ENCODE results near the gene FAM222A. TPM values are rescaled to one million over a fixed set of nuclear protein-coding genes. Genes with fewer than 3 reads are reported as not detected.

The FAM222A gene
- polyA plus RNA-seq, 3 donors: 0.09 TPM; not detected in 2

- 97% methylated on average over 8 of the region's 16 CpGs for WGBS (ENCODE audit: insufficient coverage)
- DNase-seq: no peak
- no peak for TF ChIP-seq CTCF (IDR thresholded peaks at IDR 0.05)
- H3K4me3 Mint-ChIP-seq: no peak overlapping the region
- H3K27ac Mint-ChIP-seq: peak overlapping the region in 1 of 7 donors; percentile 53
- Histone ChIP-seq H2AFZ (ENCODE audit: insufficient read depth, low read depth, low read length, poor library complexity, severe bottlenecking) (no peak overlapping the region), H3K36me3 (replicated peaks in 1 of 2; ENCODE audit: control insufficient read depth in 1 of 2, insufficient read depth in 2 of 2, low read length in 2 of 2) (no peaks in the 10 kb centered on the region), H3K9me3 (replicated peaks in 1 of 2; ENCODE audit: control insufficient read depth in 1 of 2, insufficient read depth in 1 of 2, low read length in 2 of 2) (no peaks in the 10 kb centered on the region), H4K20me1 (ENCODE audit: insufficient read depth, low read length) (no peaks in the 10 kb centered on the region), H3K27ac (ENCODE audit: low read depth in 1 of 2, low read length in 2 of 2) (no peak overlapping the region), H3K27me3 (ENCODE audit: control insufficient read depth in 2 of 2, insufficient read depth in 2 of 2, low read length in 2 of 2) (no peaks in the 10 kb centered on the region), H3K79me2 (ENCODE audit: insufficient read depth, low read length) (no peaks in the 10 kb centered on the region), H3K4me1 (ENCODE audit: control insufficient read depth in 1 of 2, insufficient read depth in 2 of 2, low read length in 2 of 2) (no peaks in the 10 kb centered on the region), H3K4me3 (replicated peaks in 1 of 3; ENCODE audit: low read depth in 2 of 3, low read length in 3 of 3) (no peak overlapping the region), H3K4me2 (replicated peaks; ENCODE audit: extremely low read depth, low read length, poor library complexity, severe bottlenecking) (no peak overlapping the region), H3K9ac (ENCODE audit: insufficient read depth, low read length, poor library complexity, severe bottlenecking) (no peak overlapping the region)
- H3K9me3 Mint-ChIP-seq: peaks cover 0 to 3% (median 0%) of the 10 kb centered on the region in 7 donors
- peaks cover 2 to 6% (median 5%) of the 10 kb centered on the region in 3 donors for H3K27me3 Mint-ChIP-seq (ENCODE audit: low read depth in 3 of 3)
- no peaks in the 10 kb centered on the region for H3K36me3 Mint-ChIP-seq
- H3K4me1 Mint-ChIP-seq: peaks cover 7% of the 10 kb centered on the region
- intact Hi-C loops (cut with micrococcal nuclease): no loop called here
Measured at GRCh38 chr12:109770104-109770860, 56.7 kb downstream of the FAM222A start.

GRCh38 chr12:109770861-109771670, 57.4 kb downstream of the FAM222A start:
- 96% methylated on average over 10 of the region's 17 CpGs for WGBS (ENCODE audit: insufficient coverage)
- intact Hi-C loops (cut with micrococcal nuclease): no loop called here

More at GRCh38 chr12:109770861-109771670, 57.4 kb downstream of the FAM222A start:
- Mint-ChIP-seq H3K4me1 (peaks cover 7% of the 10 kb centered on the region), H3K4me3 (no peak overlapping the region), H3K9me3 (peaks cover 0 to 3% (median 0%) of the 10 kb centered on the region in 7 donors), H3K27ac (no peak overlapping the region), H3K36me3 (no peaks in the 10 kb centered on the region), H3K27me3 (ENCODE audit: low read depth in 3 of 3) (peaks cover 0 to 6% (median 3%) of the 10 kb centered on the region in 3 donors)
- no peaks in the 10 kb centered on the region for H3K36me3 ChIP-seq (replicated peaks in 1 of 2; ENCODE audit: control insufficient read depth in 1 of 2, insufficient read depth in 2 of 2, low read length in 2 of 2)
- DNase-seq: no peak
- H3K9me3 ChIP-seq (replicated peaks in 1 of 2; ENCODE audit: control insufficient read depth in 1 of 2, insufficient read depth in 1 of 2, low read length in 2 of 2): no peaks in the 10 kb centered on the region
- H3K27ac ChIP-seq (ENCODE audit: low read depth in 1 of 2, low read length in 2 of 2): no peak overlapping the region
- no peak overlapping the region for H3K4me3 ChIP-seq (replicated peaks in 1 of 3; ENCODE audit: low read depth in 2 of 3, low read length in 3 of 3)
- H4K20me1 ChIP-seq (ENCODE audit: insufficient read depth, low read length): no peaks in the 10 kb centered on the region
- H3K9ac ChIP-seq (ENCODE audit: insufficient read depth, low read length, poor library complexity, severe bottlenecking): no peak overlapping the region
- H3K4me2 ChIP-seq (replicated peaks; ENCODE audit: extremely low read depth, low read length, poor library complexity, severe bottlenecking): no peak overlapping the region
- TF ChIP-seq CTCF (IDR thresholded peaks at IDR 0.05): no peak
- H3K27me3 ChIP-seq (ENCODE audit: control insufficient read depth in 2 of 2, insufficient read depth in 2 of 2, low read length in 2 of 2): no peaks in the 10 kb centered on the region
- H3K4me1 ChIP-seq (ENCODE audit: control insufficient read depth in 1 of 2, insufficient read depth in 2 of 2, low read length in 2 of 2): no peaks in the 10 kb centered on the region
- H3K79me2 ChIP-seq (ENCODE audit: insufficient read depth, low read length): no peaks in the 10 kb centered on the region
- no peak overlapping the region for H2AFZ ChIP-seq (ENCODE audit: insufficient read depth, low read depth, low read length, poor library complexity, severe bottlenecking)
